GM19025 (cell line): ENCODE data around the gene ATG101.
A peak's percentile ranks its signal among the peaks of the same experiment; 100 is the strongest.

Experiments used
- ATAC-seq: cut with Tn5 transposase; IDR thresholded peaks from one replicate; pipeline ENCODE4 v1.9.1; 2021; ENCODE audit warnings: mild to moderate bottlenecking, low read depth, moderate library complexity; ENCODE audit not compliant: unreplicated experiment

Gene ATG101

DNA sequence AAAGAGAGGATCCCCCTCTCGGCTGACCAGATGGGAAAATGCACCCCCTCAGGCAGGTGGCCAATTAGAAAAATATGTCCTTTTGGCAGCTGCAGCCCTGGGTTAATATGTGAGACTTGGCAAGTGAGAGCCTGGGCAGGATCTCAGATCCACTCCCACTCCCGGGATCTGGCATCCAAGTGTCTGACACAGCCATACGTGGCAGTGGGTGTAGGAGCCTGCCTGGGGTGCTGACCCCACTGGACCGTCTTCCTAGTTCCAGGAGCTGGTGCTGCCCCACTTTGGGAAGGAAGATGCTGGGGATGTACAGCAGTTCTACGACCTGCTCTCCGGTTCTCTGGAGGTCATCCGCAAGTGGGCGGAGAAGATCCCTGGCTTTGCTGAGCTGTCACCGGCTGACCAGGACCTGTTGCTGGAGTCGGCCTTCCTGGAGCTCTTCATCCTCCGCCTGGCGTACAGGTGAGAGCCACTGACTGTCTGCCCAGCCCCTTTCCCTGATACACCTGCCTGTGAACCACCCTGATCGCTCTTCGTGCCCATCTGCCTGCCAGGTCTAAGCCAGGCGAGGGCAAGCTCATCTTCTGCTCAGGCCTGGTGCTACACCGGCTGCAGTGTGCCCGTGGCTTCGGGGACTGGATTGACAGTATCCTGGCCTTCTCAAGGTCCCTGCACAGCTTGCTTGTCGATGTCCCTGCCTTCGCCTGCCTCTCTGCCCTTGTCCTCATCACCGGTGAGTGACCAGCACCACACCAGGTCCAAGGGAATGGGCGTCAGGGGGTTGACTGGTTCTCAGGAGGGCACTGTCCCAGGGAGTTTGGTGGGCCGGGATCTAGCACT is 12.8 kb upstream of the ATG101 start:
- ATAC-seq, result no peak

DNA sequence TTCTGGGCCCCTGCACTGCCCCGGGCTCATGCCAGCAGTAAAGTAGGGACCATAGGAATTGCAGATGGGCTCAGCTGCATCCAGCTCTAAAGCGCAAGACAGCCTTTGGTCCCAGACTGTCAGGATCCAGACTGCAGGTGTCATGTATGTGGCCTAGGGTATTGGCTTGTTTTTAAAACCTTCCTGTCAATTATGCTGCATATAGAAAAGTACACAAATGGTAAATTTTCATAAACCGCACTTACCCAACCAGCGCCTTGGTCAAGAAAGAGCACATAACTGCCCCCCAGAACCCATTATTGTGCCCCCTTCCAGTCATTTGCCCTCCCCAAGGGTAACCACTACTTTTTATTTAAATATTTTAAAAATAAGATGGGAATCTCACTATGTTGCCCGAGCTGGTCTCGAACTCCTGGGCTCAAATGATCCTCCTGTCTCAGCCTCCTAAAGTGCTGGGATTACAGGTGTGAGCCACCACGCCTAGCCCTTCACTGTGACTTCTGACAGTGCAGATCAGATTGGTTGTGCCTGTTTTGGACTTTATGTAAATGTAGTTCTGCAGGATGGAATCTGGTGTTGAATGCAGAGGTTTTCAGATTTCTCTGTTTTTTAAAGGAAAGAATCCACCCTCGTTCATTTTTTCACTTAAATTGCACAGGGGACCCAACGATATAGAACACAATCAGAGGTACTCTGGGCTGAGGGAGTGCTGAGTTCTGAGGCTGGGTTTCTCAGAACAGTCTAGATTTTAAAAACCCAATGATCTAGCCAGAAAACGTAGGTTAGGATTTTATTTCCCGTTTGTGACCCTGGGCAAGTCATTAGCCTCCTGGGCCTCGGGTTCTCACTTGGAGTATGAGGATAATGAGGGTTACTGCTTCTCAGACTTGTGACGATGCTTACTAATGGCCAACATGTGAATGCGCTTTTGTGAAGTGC is 11.9 kb upstream of the ATG101 start:
- ATAC-seq, result no peak

DNA sequence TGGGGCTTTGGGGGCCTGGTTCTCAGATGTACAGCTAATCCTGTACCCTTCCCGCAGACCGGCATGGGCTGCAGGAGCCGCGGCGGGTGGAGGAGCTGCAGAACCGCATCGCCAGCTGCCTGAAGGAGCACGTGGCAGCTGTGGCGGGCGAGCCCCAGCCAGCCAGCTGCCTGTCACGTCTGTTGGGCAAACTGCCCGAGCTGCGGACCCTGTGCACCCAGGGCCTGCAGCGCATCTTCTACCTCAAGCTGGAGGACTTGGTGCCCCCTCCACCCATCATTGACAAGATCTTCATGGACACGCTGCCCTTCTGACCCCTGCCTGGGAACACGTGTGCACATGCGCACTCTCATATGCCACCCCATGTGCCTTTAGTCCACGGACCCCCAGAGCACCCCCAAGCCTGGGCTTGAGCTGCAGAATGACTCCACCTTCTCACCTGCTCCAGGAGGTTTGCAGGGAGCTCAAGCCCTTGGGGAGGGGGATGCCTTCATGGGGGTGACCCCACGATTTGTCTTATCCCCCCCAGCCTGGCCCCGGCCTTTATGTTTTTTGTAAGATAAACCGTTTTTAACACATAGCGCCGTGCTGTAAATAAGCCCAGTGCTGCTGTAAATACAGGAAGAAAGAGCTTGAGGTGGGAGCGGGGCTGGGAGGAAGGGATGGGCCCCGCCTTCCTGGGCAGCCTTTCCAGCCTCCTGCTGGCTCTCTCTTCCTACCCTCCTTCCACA is 11.0 kb upstream of the ATG101 start:
- ATAC-seq, result no peak

DNA sequence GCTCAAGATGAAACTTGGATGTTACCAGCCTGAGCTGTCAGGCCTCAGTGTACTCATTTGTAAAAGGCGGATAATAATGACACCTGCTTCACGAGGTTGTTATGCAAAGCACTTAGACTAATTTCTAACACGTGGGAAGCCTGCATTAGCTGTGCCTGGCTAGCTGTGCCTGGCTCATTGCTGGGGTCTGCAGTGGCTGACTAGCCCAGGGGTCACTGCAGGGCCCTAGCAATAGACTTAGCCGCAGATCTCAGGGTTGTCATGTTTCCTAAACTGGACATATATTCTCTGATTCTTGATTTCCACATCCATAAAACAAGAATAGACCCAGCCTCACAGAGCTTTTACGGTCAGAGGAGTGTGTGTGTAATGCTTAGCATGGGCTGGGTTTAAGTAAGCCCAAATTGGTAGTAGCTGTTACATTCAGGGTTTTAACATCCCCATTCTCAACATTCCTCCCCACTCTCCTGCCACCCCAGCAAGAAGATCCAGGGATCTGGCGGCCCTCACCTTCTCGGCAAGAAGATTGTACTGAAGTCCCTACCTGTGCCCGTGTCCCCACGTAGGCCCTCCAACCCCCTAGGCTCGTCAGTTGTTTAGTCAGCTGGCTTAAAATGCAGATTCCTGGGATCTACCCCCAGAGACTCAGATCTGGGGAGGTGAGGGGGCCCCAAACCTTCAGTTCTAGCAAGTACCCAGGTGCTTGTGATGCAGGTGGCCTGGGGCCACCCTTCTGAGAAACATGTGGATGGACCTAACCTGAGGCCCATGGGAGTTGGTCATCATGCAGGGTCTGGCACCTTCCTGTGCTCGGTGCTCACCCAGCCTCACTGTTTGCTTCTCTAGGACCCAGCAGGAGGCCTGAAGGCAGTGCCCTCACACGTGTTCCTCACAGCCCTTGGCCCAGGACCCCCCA is 9.9 kb upstream of the ATG101 start:
- no peak for ATAC-seq

DNA sequence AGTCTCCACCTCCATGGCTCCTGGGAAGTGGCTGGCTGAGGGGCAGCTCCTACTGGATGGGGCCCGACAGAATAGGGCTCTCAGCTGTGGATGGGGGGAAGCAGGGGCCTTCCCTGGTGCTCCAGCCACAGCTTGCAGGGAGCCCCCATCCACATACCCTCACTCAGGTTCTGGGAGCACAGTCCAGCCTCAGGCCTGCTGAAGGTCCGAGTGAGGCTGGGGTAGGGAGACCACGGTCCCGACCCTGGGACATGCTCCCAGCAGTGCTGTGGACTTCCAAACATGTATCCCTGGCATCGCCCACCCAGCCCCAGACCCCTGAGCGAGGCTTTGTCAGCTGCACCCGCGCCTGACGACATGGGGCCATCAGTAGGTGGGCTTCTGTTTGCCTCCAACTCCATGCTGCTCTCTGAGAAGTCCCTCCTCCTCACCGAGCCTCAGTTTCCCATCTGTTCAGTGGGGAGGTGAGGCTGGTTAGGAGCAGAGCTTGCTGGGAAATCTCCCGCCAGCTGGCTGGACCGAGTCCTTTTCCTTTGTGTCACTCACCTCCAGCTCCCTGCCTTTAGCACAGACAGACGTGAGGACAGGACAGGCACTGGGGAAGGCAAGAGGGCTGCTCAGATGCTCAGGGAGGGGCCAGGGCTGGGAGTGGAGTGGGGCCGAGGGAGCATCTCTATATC is 9.1 kb upstream of the ATG101 start:
- no peak for ATAC-seq

DNA sequence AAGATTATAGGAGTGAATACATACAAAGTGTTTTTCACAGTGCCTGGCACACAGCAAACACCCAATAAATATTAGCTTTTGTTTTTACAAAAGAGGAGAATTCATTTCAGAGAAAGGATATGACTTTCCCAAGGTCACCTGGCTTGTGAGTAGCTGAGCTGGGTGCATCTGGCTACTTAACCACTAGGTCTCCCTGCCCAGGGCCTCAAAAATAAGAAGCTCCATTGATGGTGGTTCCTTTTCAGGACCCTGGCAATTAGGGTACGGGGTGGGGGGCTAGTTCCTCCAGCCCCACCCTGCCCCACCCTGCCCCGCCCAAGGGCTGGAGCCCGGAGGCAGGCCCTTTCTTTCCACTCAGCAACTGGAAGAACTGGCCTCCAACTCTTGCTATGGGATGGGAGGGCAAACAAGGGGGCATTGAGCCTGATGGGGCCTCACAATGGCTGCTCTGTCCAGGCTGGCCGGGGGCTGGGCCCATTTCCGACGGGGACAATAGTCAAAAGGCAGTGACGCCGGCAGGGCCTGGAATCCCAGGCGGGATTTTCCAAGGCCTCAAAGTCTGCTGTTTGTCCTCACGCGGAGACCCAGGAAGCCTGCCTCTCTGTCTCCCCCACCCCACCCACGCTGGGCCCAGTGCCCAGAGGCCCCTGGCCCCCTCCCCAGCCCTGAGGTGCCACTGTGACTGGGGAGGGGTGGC is 8.2 kb upstream of the ATG101 start:
- no peak for ATAC-seq

DNA sequence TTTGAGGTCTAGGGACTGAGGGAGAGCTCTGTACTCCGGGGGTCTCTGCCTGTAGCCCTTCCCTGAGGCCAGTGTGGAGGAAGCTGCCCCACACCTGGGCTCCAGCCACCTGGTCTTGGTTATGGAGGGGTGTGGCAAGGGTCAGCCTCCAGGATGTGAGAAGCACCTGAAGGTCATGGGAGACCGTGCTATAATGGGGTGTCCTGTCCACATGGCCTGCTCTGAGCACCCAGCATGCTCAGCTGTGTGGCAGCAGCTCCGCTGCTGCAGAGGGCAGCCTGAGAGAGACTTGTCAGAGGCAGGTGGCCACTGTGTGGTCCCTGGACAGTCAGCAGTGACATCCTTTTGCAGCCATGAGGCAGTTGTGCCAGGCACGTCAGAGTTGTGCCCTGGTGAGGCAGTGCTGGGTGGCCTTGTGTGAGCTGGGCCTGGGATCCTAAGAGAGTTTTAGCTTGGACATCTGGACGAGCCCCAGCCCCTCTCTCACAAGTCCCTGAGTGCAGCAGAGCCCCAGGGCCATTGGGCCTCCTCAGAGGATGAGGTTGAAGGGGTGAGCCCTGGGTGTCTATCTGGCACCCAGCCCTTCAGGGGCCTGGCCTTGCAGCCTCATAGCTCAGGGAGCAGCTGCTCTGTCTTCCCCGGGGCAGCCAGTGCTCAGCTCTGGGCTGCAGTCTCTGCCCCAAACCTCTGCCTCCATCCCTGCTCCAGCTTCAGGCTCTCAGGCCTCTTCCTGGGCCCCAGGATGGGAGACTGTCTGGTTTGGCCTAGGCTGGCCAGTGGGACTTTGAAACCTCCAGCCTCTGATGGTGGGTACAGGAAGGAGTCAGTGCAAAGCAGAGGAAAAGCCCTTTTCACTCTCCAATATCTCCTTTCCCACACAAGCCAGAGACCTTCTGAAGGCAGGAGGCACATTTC is 7.4 kb upstream of the ATG101 start:
- ATAC-seq, result no peak

DNA sequence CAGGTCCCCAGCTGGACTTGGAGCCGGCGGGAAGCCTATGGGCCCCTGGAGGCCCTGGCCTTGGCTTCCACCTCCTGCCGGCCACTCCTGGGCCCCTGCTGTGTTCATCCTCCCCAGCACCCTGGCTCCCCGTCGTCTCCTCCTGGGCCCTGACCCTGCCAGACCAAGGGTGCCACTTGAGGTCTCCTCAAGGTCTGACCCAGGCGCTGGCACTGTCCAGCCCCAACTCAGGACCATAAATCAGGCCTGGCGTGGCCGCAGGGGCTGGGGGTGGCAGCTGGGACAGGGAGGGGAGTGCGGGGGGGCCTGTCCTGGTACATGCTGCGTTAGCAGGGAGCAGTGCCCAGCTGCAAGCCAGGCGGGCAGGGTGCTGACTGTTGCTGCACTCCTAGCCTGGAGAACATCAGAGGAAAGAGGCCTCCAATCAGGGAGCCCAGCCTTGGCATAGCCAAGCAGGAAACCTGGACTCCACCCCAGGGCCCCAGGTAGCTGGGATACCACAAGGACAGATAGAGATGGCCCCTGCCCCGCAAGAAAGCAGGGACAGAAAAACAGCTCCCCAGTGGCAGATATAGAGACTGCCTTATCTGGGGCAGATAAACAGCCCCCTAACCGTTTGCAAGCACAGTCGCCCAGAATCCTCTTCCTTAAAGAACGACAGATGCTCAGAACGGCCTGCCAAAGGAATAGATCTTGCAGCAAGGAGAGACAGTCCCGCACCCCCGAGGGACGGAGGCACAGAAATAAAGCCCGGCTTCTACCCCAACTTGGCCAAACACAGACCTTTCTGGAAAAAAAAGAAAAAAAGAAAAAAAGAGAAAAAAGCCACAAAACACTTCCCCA is 6.5 kb upstream of the ATG101 start:
- no peak for ATAC-seq

DNA sequence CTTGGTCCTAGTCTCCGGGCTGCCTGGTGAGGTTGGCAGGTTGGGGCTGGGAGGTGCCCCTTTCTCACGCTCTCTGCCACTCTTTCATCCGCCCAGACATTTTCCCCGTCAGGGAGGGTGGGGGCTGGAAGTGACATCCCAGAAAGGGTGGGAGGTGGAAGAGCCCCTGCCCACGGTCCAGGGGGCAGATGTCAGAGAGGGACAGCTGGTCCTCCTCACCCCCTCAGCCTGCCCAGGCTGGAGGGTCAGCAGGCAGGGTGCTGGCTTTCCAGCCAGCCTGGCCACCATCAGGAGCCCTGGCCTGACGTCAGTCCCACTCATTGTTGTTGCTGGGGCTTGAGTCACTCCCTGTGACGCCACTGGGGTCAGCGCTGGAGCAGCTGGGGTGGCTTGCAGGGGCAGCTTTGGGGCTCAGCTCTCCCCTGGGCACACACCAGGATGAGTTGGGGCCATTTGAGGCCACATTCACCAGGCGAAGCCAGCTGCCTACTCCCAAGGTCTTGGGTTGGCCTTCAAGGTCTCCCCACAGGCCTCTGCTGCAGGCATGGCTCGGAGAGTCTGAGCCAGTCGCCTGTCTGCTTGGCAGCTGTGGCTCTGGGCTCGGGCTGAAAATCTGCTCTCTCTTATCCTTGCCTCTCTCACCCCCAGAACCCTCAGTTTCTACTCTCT is 5.7 kb upstream of the ATG101 start:
- ATAC-seq, result no peak

DNA sequence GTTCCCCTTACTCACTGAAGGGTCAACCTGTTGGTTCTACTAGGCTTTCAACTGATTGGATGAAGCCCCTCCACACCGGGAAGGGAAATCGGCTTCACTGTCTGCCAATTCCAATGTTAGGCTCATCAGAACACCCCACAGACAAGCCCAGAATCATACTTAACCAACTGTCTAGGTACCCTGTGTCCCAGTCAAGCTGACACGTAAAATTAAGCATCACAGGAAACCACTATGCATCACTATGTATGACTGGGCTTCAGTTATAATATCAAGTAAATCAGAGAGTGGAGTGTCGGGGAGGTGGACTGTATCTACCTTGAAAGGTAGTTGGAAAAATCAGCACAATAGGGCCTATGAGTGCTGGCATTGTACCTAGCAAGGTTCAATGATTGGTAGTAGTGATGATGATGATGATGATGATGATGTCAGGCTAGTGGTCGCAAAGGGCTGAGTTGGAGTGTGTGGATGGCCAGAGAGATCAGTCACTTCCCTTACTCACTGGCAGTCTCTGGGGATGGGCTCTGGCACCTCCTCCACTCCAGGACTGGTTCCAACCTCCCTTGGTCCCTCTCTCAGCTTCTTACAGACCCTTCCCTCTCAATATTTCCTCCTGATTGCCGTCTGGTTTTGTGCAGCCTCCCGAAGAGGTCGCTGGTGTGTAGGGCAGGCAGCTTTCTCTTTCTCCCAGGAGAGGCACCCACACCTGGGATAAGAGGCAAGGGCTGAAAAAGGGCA is 3.3 kb upstream of the ATG101 start:
- ATAC-seq, result no peak

DNA sequence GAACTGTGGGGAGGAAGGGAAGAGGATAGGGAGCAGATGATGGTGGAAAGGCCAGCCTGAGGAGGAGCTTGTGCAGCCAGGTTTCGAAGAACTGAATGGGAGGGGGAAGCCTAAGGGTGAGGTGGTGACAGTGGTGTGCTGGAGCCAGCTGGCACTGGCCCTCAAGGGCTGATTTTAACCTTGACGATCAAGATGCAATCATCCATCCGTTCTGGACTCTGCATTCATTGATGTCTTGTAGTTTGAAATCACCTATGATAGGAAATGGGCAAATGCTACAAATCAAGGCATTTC is 2.8 kb upstream of the ATG101 start:
- no peak for ATAC-seq

DNA sequence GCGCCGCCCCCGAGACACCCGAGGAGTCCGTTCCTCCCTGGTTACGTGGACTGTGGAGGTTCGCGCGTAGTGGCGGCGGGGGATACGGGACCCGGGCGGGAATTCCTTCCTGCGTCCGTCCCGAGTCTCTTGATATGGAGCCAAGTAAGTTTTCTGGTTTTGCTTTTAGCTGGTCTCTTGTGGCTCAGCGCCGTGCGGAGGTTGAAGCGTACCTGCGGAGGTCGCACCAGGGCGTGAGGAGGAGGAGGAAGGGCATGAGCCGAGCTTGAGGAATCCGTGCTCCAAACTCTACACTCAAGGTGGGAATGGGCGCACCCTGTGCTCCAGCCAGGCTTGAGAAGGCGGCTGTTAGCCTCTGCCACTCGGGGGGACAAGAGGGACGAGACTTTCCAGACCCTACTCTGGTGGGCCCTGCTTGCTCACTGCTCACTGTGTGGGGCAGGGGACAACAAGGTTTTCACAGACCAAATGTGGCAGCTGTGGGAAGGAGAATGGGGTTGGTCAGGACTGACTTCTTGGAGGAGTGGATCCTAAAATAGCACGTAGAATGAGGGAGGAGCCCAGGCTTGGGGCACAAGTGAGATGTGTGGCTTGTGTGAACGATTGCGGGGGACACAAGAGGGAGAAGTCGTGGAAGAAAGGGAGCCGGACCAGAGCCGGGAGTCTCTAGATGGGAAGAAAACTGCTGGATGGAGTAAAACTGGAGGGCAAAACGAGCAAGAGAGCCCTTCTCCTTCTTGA is 577 bp downstream of the ATG101 start:
- ATAC-seq, result peak; percentile 15

DNA sequence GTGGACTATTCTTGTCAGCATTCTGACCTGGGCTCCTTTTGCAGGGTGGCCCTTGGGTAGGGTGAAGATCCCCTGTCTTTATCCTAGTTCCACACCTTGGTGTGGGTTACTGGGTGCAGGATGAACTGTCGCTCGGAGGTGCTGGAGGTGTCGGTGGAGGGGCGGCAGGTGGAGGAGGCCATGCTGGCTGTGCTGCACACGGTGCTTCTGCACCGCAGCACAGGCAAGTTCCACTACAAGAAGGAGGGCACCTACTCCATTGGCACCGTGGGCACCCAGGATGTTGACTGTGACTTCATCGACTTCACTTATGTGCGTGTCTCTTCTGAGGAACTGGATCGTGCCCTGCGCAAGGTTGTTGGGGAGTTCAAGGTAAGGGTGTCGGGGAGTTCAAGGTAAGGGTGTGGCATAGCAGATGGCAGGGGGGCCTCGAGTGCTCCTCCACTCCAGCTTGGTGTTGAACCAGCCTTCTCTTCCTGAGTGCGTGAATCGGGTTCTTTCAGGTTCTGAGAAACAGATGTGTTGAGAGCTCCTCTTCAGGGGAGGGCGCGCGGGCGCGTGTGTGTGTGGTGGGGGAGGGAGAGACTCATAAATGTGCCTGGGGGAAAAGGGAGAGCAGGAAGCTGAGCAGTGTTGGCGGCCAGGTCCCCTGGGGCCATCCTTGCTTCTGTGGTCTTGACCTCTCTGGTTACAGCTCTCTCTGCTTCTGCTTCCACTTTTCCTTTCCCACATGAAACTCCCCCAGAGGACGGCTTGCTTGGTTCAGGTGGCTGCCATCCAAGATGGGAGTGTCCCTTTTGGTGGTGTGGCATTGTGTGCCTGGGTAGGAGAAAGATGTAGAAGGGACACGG is 4.0 kb downstream of the ATG101 start:
- no peak for ATAC-seq
